Esophagus muscularis mucosa (tissue), 4 donors: ENCODE data around the gene TMCO4. TPM values are rescaled to one million over a fixed set of nuclear protein-coding genes. Genes with fewer than 3 reads are reported as not detected.

ENCODE experiments used
- DNase-seq: peaks from one replicate; pipeline ENCODE4 v3.0.0-alpha.2; 2017; ENCODE audit errors: extremely low spot score
- H3K27ac ChIP-seq, 4 donors: fragments of 200-600 bp; sonication (generic); replicated peaks in 1 of 4; 1 replicate in 3 of 4; 2 replicates in 1 of 4; pipeline ENCODE4 v1.5.1; 2016 to 2019; ENCODE audit warnings: mild to moderate bottlenecking in 1 of 4
- H3K27me3 ChIP-seq, 4 donors: fragments of 200-600 bp; sonication (generic); one replicate each; pipeline versions ENCODE4 v1.5.1 to v1.6.0; 2016 to 2019
- H3K36me3 ChIP-seq, 4 donors: fragments of 200-600 bp; sonication (generic); one replicate each; pipeline ENCODE4 v1.5.1; 2016 to 2019
- H3K4me1 ChIP-seq, 4 donors: fragments of 200-600 bp; sonication (generic); one replicate each; pipeline ENCODE4 v1.5.1; 2016 to 2019
- H3K4me3 ChIP-seq, 4 donors: fragments of 200-600 bp; sonication (generic); 1 replicate in 2 of 4; 2 replicates in 2 of 4; pipeline ENCODE4 v1.5.1; 2016 to 2019; ENCODE audit warnings: mild to moderate bottlenecking in 4 of 4, moderate library complexity in 1 of 4
- H3K9me3 ChIP-seq, 4 donors: fragments of 200-600 bp; sonication (generic); 1 replicate in 3 of 4; 2 replicates in 1 of 4; pipeline ENCODE4 v1.5.1; 2016 to 2019
- CTCF ChIP-seq, 3 experiments: fragments of 200-600 bp in 2 of 3; fragments of 450-650 bp in 1 of 3; sonication (generic) in 2 of 3; IDR thresholded peaks; one replicate each; pipeline ENCODE4 v1.5.1; 2017 to 2019; ENCODE audit warnings: antibody characterized with exemption in 3 of 3, mild to moderate bottlenecking in 2 of 3, moderate library complexity in 1 of 3
- EP300 ChIP-seq: sonication (generic); formaldehyde crosslinking; IDR thresholded peaks from one replicate; pipeline ENCODE4 v1.6.1; 2017; ENCODE audit warnings: antibody characterized with exemption
- POLR2A ChIP-seq: fragments of 450-650 bp; IDR thresholded peaks from one replicate; pipeline ENCODE4 v1.6.1; 2017; ENCODE audit warnings: antibody characterized with exemption, moderate library complexity, mild to moderate bottlenecking, low read depth
- POLR2AphosphoS5 ChIP-seq, 2 donors: sonication (generic); formaldehyde crosslinking; IDR thresholded peaks; one replicate each; pipeline ENCODE4 v1.6.1; 2017; ENCODE audit warnings: antibody characterized with exemption in 2 of 2
- WGBS: methylation state at CpG from one replicate; pipeline ENCODE4 v1.1.5; 2018; 5-methylcytosine and 5-hydroxymethylcytosine counted together
- intact Hi-C: fragments of 100-400 bp; cut with DNase I; formaldehyde crosslinking; loops from one replicate; pipeline ENCODE4 v1.15.1; 2023
- total RNA-seq, 4 donors: library from RNA; depleted of rRNA; stranded (reverse); fragments of >200 nt; gene quantifications; one replicate each; pipeline versions ENCODE4 v1.1.0 to v1.2.1, GENCODE V29; 2016

TMCO4 gene
- total RNA-seq, 4 donors from 2014 or later: 20.8 to 34.4 (median 25.8) TPM

- Histone ChIP-seq H3K27ac (no peak overlapping the region), H3K4me1 (peaks cover 0 to 10% (median 7%) of the 10 kb centered on the region in 4 donors), H3K4me3 (no peak overlapping the region), H3K9me3 (no peaks in the 10 kb centered on the region), H3K27me3 (no peaks in the 10 kb centered on the region), H3K36me3 (peaks cover 0 to 28% (median 7%) of the 10 kb centered on the region in 4 donors)
- WGBS: 75% methylated on average over 4 of the region's 4 CpGs
- no peak for DNase-seq
- intact Hi-C loops: no loop called here
- no peak for TF ChIP-seq EP300
- no peak for TF ChIP-seq POLR2AphosphoS5 (IDR thresholded peaks at IDR 0.05)
- no peak for TF ChIP-seq POLR2A
- no peak for TF ChIP-seq CTCF (IDR thresholded peaks at IDR 0.05)
These were observed 86.8 kb downstream of the TMCO4 start for GRCh38 chr1:19712928-19713327.

GRCh38 chr1:19710825-19711611, 88.7 kb downstream of the TMCO4 start:
- no peaks in the 10 kb centered on the region for H3K27me3 ChIP-seq
- intact Hi-C loops: no loop called here
- no peak for DNase-seq
- H3K36me3 ChIP-seq: peaks cover 0 to 22% (median 7%) of the 10 kb centered on the region in 4 donors
- 85% methylated on average over 12 of the region's 12 CpGs for WGBS
- no peak overlapping the region for H3K27ac ChIP-seq
- no peaks in the 10 kb centered on the region for H3K9me3 ChIP-seq
- TF ChIP-seq POLR2A (no peak), EP300 (no peak), POLR2AphosphoS5 (IDR thresholded peaks at IDR 0.05) (no peak), CTCF (IDR thresholded peaks at IDR 0.05) (no peak)
- H3K4me3 ChIP-seq: no peak overlapping the region
- peaks cover 0 to 23% (median 15%) of the 10 kb centered on the region in 4 donors for H3K4me1 ChIP-seq

- H3K27me3 ChIP-seq: no peaks in the 10 kb centered on the region
- H3K4me1 ChIP-seq: peaks cover 6 to 26% (median 19%) of the 10 kb centered on the region in 4 donors
- no peak for DNase-seq
- TF ChIP-seq EP300 (no peak), POLR2A (no peak), CTCF (IDR thresholded peaks at IDR 0.05) (no peak), POLR2AphosphoS5 (IDR thresholded peaks at IDR 0.05) (no peak)
- 88% methylated on average over 4 of the region's 4 CpGs for WGBS
- intact Hi-C loops: no loop called here
- no peak overlapping the region for H3K4me3 ChIP-seq
- no peak overlapping the region for H3K27ac ChIP-seq
- no peaks in the 10 kb centered on the region for H3K9me3 ChIP-seq
- peaks cover 0 to 22% (median 7%) of the 10 kb centered on the region in 4 donors for H3K36me3 ChIP-seq
These were observed 90.4 kb downstream of the TMCO4 start for GRCh38 chr1:19709260-19709793.

GRCh38 chr1:19708567-19709110, 91.1 kb downstream of the TMCO4 start:
- intact Hi-C loops: no loop called here
- H3K27ac ChIP-seq: no peak overlapping the region
- TF ChIP-seq POLR2A: no peak
- TF ChIP-seq POLR2AphosphoS5 (IDR thresholded peaks at IDR 0.05): no peak
- TF ChIP-seq CTCF (IDR thresholded peaks at IDR 0.05): no peak
- DNase-seq: no peak
- peaks cover 0 to 22% (median 7%) of the 10 kb centered on the region in 4 donors for H3K36me3 ChIP-seq
- peaks cover 8 to 29% (median 22%) of the 10 kb centered on the region in 4 donors for H3K4me1 ChIP-seq
- WGBS: 88% methylated on average over 8 of the region's 8 CpGs
- no peak overlapping the region for H3K4me3 ChIP-seq
- H3K9me3 ChIP-seq: no peaks in the 10 kb centered on the region
- no peaks in the 10 kb centered on the region for H3K27me3 ChIP-seq
